HEK293T (cell line): ENCODE measurements around the gene ARHGEF7.

ENCODE experiments used
- FOXA1 ChIP-seq: fragments of 450-650 bp; IDR thresholded peaks from 2 replicates; pipeline ENCODE4 v1.6.1; 2016; ENCODE audit warnings: mild to moderate bottlenecking
- PKNOX1 ChIP-seq: fragments of 450-650 bp; IDR thresholded peaks from 2 replicates; pipeline ENCODE4 v1.6.1; 2016
- SP1 ChIP-seq: fragments of 450-650 bp; IDR thresholded peaks from 2 replicates; pipeline ENCODE4 v1.6.1; 2017

DNA sequence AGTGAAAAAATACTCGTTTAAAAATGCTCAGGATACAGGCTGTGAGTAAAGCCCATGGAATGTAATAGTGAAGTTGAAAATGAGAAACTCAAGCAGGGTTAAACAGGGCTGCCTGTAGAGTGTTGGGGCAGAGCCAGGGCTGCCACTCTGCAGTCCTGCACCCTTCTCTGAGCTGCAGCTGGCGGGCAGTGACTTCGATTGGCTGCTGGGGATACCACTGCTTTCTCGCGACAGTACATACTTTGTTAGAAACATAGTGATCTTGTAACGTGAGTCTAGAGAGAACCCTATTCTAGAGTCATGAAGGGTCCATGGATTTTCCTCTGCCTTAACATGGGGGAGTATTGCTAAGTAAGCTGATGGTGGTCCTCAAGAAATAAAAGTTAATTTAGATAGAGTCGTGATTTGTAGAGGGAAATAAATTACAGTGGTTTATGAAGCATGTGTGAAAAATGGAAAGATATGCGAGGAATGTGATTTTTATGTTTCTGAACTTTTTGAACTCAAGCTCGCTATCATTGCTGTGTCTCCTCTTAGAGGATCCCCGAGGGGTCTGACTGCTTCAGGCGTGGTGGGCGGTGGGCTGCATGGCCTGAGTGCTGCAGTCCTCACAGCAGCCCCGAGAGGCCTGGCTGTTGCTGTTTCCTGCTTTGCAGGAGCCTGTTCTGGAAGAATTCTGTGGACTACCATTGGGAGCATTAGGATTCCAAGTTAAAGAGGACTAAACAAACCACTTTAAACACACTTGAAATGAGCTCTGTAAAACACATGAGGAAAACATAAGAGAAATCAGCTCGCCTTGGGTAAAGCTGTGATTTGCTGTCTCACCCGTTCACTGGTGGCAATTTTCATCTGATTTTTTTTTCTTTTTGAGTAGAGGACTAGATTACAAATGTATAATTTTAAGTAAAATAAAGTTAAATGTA, 95.7 kb downstream of the ARHGEF7 start:
- TF ChIP-seq PKNOX1, result no peak
- TF ChIP-seq SP1, result no peak
- no peak for TF ChIP-seq FOXA1
